Heart left ventricle (tissue), 16 donors: ENCODE data around the gene SOX8. TPM values are rescaled to one million over a fixed set of nuclear protein-coding genes. Genes with fewer than 3 reads are reported as not detected.

Source experiments
- ATAC-seq, 4 donors: fragments of 200-7000 bp; cut with Tn5 transposase; one replicate each; pipeline ENCODE4 v1.9.1; 2020 to 2022; ENCODE audit warnings: moderate library complexity in 4 of 4, mild to moderate bottlenecking in 3 of 4, moderate number of reproducible peaks in 1 of 4
- DNase-seq, 5 donors: peaks; one replicate each; pipeline ENCODE4 v3.0.0-alpha.2; 2020
- H3K27ac ChIP-seq, 12 donors: fragments of 200-600 bp; sonication (generic) in 4 of 12; one replicate each; pipeline versions ENCODE4 v1.5.0 to v1.8.0; 2016 to 2022; ENCODE audit warnings: mild to moderate bottlenecking in 2 of 12
- H3K27me3 ChIP-seq, 9 donors: fragments of 200-600 bp; sonication (generic) in 2 of 9; one replicate each; pipeline versions ENCODE4 v1.5.1 to v1.8.0; 2016 to 2022; ENCODE audit warnings: mild to moderate bottlenecking in 3 of 9
- H3K36me3 ChIP-seq, 9 donors: fragments of 200-600 bp; sonication (generic) in 2 of 9; one replicate each; pipeline versions ENCODE4 v1.5.0 to v1.8.0; 2018 to 2022; ENCODE audit warnings: mild to moderate bottlenecking in 2 of 9
- H3K4me1 ChIP-seq, 12 donors: fragments of 200-600 bp; sonication (generic) in 4 of 12; one replicate each; pipeline versions ENCODE4 v1.5.0 to v1.8.0; 2016 to 2022; ENCODE audit warnings: mild to moderate bottlenecking in 3 of 12
- H3K4me3 ChIP-seq, 12 donors: fragments of 200-600 bp; sonication (generic) in 4 of 12; one replicate each; pipeline versions ENCODE4 v1.5.0 to v1.8.0; 2017 to 2022; ENCODE audit warnings: mild to moderate bottlenecking in 9 of 12, moderate library complexity in 4 of 12
- H3K9me3 ChIP-seq, 12 donors: fragments of 200-600 bp; sonication (generic) in 4 of 12; one replicate each; pipeline versions ENCODE4 v1.5.0 to v1.8.0; 2016 to 2022; ENCODE audit warnings: mild to moderate bottlenecking in 1 of 12
- CTCF ChIP-seq, 12 donors: fragments of 200-600 bp; sonication (generic) in 4 of 12; IDR thresholded peaks; one replicate each; pipeline versions ENCODE4 v1.5.0 to v1.8.0; 2018 to 2022; ENCODE audit warnings: antibody characterized with exemption in 12 of 12, mild to moderate bottlenecking in 5 of 12
- POLR2A ChIP-seq, 2 donors: fragments of 450-650 bp; IDR thresholded peaks; one replicate each; pipeline ENCODE4 v1.6.1; 2017; ENCODE audit warnings: antibody characterized with exemption in 2 of 2, mild to moderate bottlenecking in 2 of 2, moderate library complexity in 2 of 2
- WGBS, 4 donors: extraction: QIAGEN DNeasy Blood & Tissue Kit in 2 of 4; methylation state at CpG; one replicate each; pipeline versions ENCODE4 v1.1.5 to v1.1.7; 2013 to 2018; 5-methylcytosine and 5-hydroxymethylcytosine counted together
- intact Hi-C, 10 donors: fragments of 100-400 bp; cut with DNase I; formaldehyde crosslinking; loops; one replicate each; pipeline versions ENCODE4 v1.11.1 to v1.14.2; 2022
- polyA plus RNA-seq, 2 donors: library from polyadenylated mRNA; stranded (reverse); fragments of 200-250 nt; gene quantifications; one replicate each; pipeline ENCODE4 v1.2.3, GENCODE V29; 2013
- total RNA-seq, 9 donors: library from RNA; depleted of rRNA in 2 of 9; stranded (reverse); fragments of >200 nt in 2 of 9; fragmentation: NEBNext Ultra II Directional in 3 of 9; extraction: Animal tissue kit (Norgen Biotek cat#: 25700) in 3 of 9; gene quantifications; one replicate each; pipeline versions ENCODE4 v1.1.0 to v1.2.4, GENCODE V29; 2016 to 2023
- donor health status: ischemic (EF 13 %, LVEDD 7.1; RV severe dilation, severe dysfunction).
- donor health status: healthy with polysubstance abuse.
- donor health status: DM: no; HTN: yes; CAD: no.
- donor health status: DM: no; HTN: no; CAD: no.
- donor health status: ischemic (EF 25% LVEDD 6.9; RV normal size, moderate dysfunction).
- donor health status: ischemic (EF 25% LVEDD 5.7; RV mildly dilated, moderate dysfunction).
- donor health status: healthy.
- donor health status: DM: yes; HTN: yes; CAD: no.
- donor health status: ischemic (EF 35%, LVEDD 5.7; RV mildly dilated, moderate dysfunction).
- donor health status: nonischemic (EF 11% LVEDD 7.7; RV severe dilation, severe dysfunction).
- donor health status: DM: yes; HTN: yes; CAD: no.
- donor health status: PGD.
- donor health status: ischemic (EF 29% LVEDD 5.4; RV normal size, mild dysfunction).
- donor health status: nonischemic (EF 23%, LVEDD 6.1; RV moderate dilation, normal function).

Gene SOX8
- total and polyA plus RNA-seq, 11 donors = 0.44 to 1.3 (median 0.77) TPM

- no peaks in the 10 kb centered on the region for H3K36me3 ChIP-seq
- H3K27me3 ChIP-seq = peaks cover 5 to 62% (median 29%) of the 10 kb centered on the region in 9 donors
- H3K27ac ChIP-seq = no peak overlapping the region
- H3K4me1 ChIP-seq = peaks cover 0 to 17% (median 0%) of the 10 kb centered on the region in 12 donors
- TF ChIP-seq POLR2A (IDR thresholded peaks at IDR 0.05) (no peak), CTCF (IDR thresholded peaks at IDR 0.05) (no peak)
- no peak for DNase-seq
- no peaks in the 10 kb centered on the region for H3K9me3 ChIP-seq
- 94 to 98% (median 96%) methylated on average over 3 of the region's 3 CpGs for WGBS, 4 donors
- intact Hi-C loops = no loop called here
- no peak for ATAC-seq
- no peak overlapping the region for H3K4me3 ChIP-seq
Observed at GRCh38 chr16:1033128-1033679, 51.6 kb downstream of the SOX8 start.

- Histone ChIP-seq H3K36me3 (no peaks in the 10 kb centered on the region), H3K4me3 (no peak overlapping the region), H3K9me3 (no peaks in the 10 kb centered on the region), H3K4me1 (peaks cover 0 to 5% (median 0%) of the 10 kb centered on the region in 12 donors), H3K27me3 (peaks cover 1 to 63% (median 27%) of the 10 kb centered on the region in 9 donors), H3K27ac (no peak overlapping the region)
- TF ChIP-seq POLR2A (IDR thresholded peaks at IDR 0.05) (no peak), CTCF (IDR thresholded peaks at IDR 0.05) (no peak)
- DNase-seq (no peak), ATAC-seq (no peak)
- 75 to 85% (median 75%) methylated on average over 4 to 6 of the region's 6 CpGs for WGBS, 4 donors
- intact Hi-C loops = no loop called here
Observed at GRCh38 chr16:1034230-1035065, 52.9 kb downstream of the SOX8 start.

- DNase-seq (no peak), ATAC-seq (no peak)
- Histone ChIP-seq H3K4me1 (peaks cover 0 to 5% (median 0%) of the 10 kb centered on the region in 12 donors), H3K9me3 (no peaks in the 10 kb centered on the region), H3K27ac (no peak overlapping the region), H3K4me3 (no peak overlapping the region), H3K27me3 (peaks cover 0 to 65% (median 27%) of the 10 kb centered on the region in 9 donors), H3K36me3 (no peaks in the 10 kb centered on the region)
- 67 to 82% (median 78%) methylated on average over 4 to 7 of the region's 7 CpGs for WGBS, 4 donors
- intact Hi-C loops = no loop called here
- no peak for TF ChIP-seq POLR2A (IDR thresholded peaks at IDR 0.05)
- no peak for TF ChIP-seq CTCF (IDR thresholded peaks at IDR 0.05)
Observed at GRCh38 chr16:1035066-1035415, 53.5 kb downstream of the SOX8 start.

GRCh38 chr16:1036166-1036565, 54.6 kb downstream of the SOX8 start:
- WGBS, 4 donors = 46 to 56% (median 52%) methylated on average over 5 to 15 of the region's 15 CpGs
- Histone ChIP-seq H3K4me1 (no peaks in the 10 kb centered on the region), H3K9me3 (no peaks in the 10 kb centered on the region), H3K4me3 (no peak overlapping the region), H3K36me3 (no peaks in the 10 kb centered on the region), H3K27ac (no peak overlapping the region), H3K27me3 (peaks cover 0 to 57% (median 18%) of the 10 kb centered on the region in 9 donors)
- intact Hi-C loops = no loop called here
- no peak for TF ChIP-seq POLR2A (IDR thresholded peaks at IDR 0.05)
- no peak for TF ChIP-seq CTCF (IDR thresholded peaks at IDR 0.05)
- DNase-seq (no peak), ATAC-seq (no peak)
